Measurements from ENCODE around the gene ADO.
"Not testable (repeated sequence)": the region's sequence is repeated elsewhere in the genome, so short reads cannot be mapped to it uniquely, and the experiment has no call there.

The ADO gene

GRCh38 chr10:62772186-62772974, 32.1 kb upstream of the ADO start:
- H3K4me3 ChIP-seq (ENCODE audit: low read length) = no peak overlapping the region
- H3K9me3 ChIP-seq (ENCODE audit: insufficient read depth, low read depth, low read length) = no peaks in the 10 kb centered on the region
- H3K27ac ChIP-seq (ENCODE audit: low read length) = no peak overlapping the region
- H3K4me1 ChIP-seq (ENCODE audit: insufficient read depth, low read length) = peaks cover 26% of the 10 kb centered on the region; the same call in 1 of the 2 replicates
- H3K9ac ChIP-seq (ENCODE audit: low read depth, low read length) = no peak overlapping the region
- H3K36me3 ChIP-seq (ENCODE audit: insufficient read depth, low read depth, low read length) = no peaks in the 10 kb centered on the region
- H3K27me3 ChIP-seq (ENCODE audit: insufficient read depth, low read length) = no peaks in the 10 kb centered on the region

DNA sequence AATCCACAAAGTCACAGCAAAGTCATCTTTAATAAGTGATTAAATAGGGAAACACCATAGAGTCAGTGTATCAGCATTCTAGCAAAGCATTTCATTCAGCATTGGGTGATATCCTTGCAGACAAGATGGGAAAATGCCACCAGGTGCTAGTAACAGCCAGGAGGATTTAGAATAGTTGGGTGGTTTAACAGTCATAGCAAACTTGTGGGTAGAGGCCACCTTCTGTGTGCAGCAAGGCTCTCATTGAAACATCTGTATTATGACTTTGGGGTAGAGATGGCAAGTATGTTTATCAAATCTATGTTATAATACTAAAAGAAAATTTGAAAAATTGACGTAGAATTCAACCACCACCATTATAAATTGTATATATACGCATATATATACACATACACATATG, 26.4 kb upstream of the ADO start:
- Histone ChIP-seq H3K4me1 (ENCODE audit: insufficient read depth, low read length) (no peaks in the 10 kb centered on the region), H3K27ac (ENCODE audit: low read length) (no peak overlapping the region), H3K27me3 (ENCODE audit: insufficient read depth, low read length) (no peaks in the 10 kb centered on the region), H3K36me3 (ENCODE audit: insufficient read depth, low read depth, low read length) (no peaks in the 10 kb centered on the region), H3K9me3 (ENCODE audit: insufficient read depth, low read depth, low read length) (no peaks in the 10 kb centered on the region), H3K9ac (ENCODE audit: low read depth, low read length) (no peak overlapping the region), H3K4me3 (ENCODE audit: low read length) (no peak overlapping the region)

DNA sequence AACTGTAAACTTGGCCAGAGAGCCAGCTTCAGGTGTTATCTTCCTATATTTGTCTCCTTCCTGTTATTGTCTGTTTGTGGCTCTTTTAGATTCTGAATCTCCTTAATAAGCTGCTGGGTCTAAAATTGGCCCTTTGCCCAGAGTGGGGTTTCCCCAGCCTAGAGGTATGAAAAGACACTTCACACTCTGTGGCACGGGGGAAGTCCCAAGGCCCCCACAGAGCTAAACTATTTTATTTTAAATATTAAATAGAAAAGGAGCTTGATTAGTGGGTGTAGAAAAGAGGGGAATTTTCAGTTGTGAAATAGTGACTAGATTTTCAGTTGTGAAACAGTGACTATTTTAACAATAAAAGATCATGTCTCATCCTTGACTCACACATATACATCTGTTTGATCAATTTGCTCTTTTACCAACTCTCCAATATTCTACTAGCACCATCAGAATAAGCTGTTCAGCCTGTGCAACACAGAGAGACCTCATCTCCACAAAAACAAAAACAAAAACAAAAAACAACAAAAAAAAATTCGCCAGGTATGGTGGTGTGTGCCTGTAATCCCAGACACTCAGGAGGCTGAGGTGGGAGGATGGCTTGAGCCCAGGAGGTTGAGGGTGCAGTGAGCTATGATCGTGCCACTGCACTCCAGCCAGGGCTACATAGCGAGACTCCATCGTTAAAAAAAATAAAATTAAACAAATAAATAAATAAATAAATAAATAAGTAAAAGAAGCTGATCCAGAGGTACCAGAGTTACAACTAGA, 24.9 kb upstream of the ADO start:
- Histone ChIP-seq H3K9ac (ENCODE audit: low read depth, low read length) (no peak overlapping the region), H3K9me3 (ENCODE audit: insufficient read depth, low read depth, low read length) (no peaks in the 10 kb centered on the region), H3K27me3 (ENCODE audit: insufficient read depth, low read length) (no peaks in the 10 kb centered on the region), H3K36me3 (ENCODE audit: insufficient read depth, low read depth, low read length) (no peaks in the 10 kb centered on the region), H3K4me1 (ENCODE audit: insufficient read depth, low read length) (no peaks in the 10 kb centered on the region), H3K4me3 (ENCODE audit: low read length) (no peak overlapping the region), H3K27ac (ENCODE audit: low read length) (no peak overlapping the region)

- not testable (repeated sequence) for H3K9me3 ChIP-seq (ENCODE audit: insufficient read depth, low read depth, low read length); H3K27ac ChIP-seq (ENCODE audit: low read length); H3K27me3 ChIP-seq (ENCODE audit: insufficient read depth, low read length); H3K4me1 ChIP-seq (ENCODE audit: insufficient read depth, low read length); H3K4me3 ChIP-seq (ENCODE audit: low read length); H3K9ac ChIP-seq (ENCODE audit: low read depth, low read length); H3K36me3 ChIP-seq (ENCODE audit: insufficient read depth, low read depth, low read length)
Observed at GRCh38 chr10:62784537-62784936, 20.0 kb upstream of the ADO start.

- H3K4me1 ChIP-seq (ENCODE audit: insufficient read depth, low read length); H3K9ac ChIP-seq (ENCODE audit: low read depth, low read length); H3K9me3 ChIP-seq (ENCODE audit: insufficient read depth, low read depth, low read length); H3K4me3 ChIP-seq (ENCODE audit: low read length); H3K36me3 ChIP-seq (ENCODE audit: insufficient read depth, low read depth, low read length); H3K27ac ChIP-seq (ENCODE audit: low read length); H3K27me3 ChIP-seq (ENCODE audit: insufficient read depth, low read length): not testable (repeated sequence)
Observed at GRCh38 chr10:62788285-62788684, 16.2 kb upstream of the ADO start.

DNA sequence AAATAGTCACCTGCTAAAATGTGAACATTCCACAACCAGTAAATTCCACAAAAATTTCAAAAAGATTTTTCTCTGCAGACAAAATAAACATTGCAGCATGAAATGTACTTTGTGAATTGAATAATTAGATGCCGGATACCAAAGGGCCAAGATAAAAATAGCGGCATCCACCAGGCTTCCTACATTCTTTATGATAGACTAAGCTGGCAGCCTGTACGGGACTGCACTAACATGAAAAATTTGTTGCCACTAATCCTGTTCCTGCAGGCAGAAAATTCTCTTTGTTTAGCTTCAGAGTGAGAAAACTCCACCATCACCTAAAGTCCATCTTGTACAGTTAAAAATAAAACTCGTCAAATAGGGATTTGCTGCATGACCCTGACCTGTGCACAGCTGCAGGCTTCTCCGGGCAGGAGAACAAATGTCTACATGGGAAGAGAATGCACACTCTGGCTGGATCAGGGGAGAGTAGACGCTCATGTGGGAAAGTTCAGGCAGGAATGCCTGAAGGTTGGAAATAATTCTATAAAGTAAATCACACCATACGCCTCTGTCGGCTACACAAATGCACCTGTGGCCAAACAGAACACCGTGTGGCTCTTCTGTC, 15.6 kb upstream of the ADO start:
- Histone ChIP-seq H3K27me3 (ENCODE audit: insufficient read depth, low read length) (no peaks in the 10 kb centered on the region), H3K9me3 (ENCODE audit: insufficient read depth, low read depth, low read length) (no peaks in the 10 kb centered on the region), H3K9ac (ENCODE audit: low read depth, low read length) (no peak overlapping the region), H3K4me3 (ENCODE audit: low read length) (no peak overlapping the region), H3K27ac (ENCODE audit: low read length) (no peak overlapping the region), H3K36me3 (ENCODE audit: insufficient read depth, low read depth, low read length) (no peaks in the 10 kb centered on the region), H3K4me1 (ENCODE audit: insufficient read depth, low read length) (no peaks in the 10 kb centered on the region)

DNA sequence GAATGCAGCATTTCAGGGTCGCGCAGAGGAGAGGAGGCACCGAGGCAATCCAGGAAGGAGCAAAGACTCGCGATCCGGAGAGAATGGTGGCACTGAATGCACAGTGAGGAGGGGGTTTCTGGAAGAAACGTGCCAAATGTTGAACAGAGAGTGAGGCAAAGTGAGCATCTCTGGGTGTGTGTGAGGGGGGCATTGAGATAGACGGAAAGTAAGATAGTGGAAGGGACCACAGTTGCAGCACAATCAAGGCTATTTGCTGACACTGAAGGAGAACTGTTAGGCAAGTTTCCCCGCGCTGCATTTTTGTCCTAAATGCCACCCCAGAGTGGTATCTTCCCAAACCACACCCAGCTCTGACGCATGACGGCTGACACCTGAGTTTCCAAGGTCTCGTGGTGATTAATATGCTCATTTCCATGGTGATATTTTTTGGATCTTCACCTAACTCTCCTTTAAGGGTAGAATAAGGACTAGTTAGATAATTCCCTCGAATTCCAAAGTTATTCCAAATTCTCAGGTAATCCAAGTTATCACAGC, 14.4 kb upstream of the ADO start:
- H3K36me3 ChIP-seq (ENCODE audit: insufficient read depth, low read depth, low read length) = no peaks in the 10 kb centered on the region

GRCh38 chr10:62790571-62790970, 13.9 kb upstream of the ADO start:
- Histone ChIP-seq H3K4me1 (ENCODE audit: insufficient read depth, low read length) (no peaks in the 10 kb centered on the region), H3K27ac (ENCODE audit: low read length) (no peak overlapping the region), H3K36me3 (ENCODE audit: insufficient read depth, low read depth, low read length) (no peaks in the 10 kb centered on the region), H3K27me3 (ENCODE audit: insufficient read depth, low read length) (no peaks in the 10 kb centered on the region), H3K9me3 (ENCODE audit: insufficient read depth, low read depth, low read length) (no peaks in the 10 kb centered on the region), H3K4me3 (ENCODE audit: low read length) (no peak overlapping the region), H3K9ac (ENCODE audit: low read depth, low read length) (no peak overlapping the region)

More for the DNA sequence above, 14.4 kb upstream of the ADO start:
- H3K27ac ChIP-seq (ENCODE audit: low read length) = no peak overlapping the region
- no peak overlapping the region for H3K4me3 ChIP-seq (ENCODE audit: low read length)
- H3K27me3 ChIP-seq (ENCODE audit: insufficient read depth, low read length) = no peaks in the 10 kb centered on the region
- no peaks in the 10 kb centered on the region for H3K9me3 ChIP-seq (ENCODE audit: insufficient read depth, low read depth, low read length)
- no peaks in the 10 kb centered on the region for H3K4me1 ChIP-seq (ENCODE audit: insufficient read depth, low read length)
- H3K9ac ChIP-seq (ENCODE audit: low read depth, low read length) = no peak overlapping the region

- no peaks in the 10 kb centered on the region for H3K9me3 ChIP-seq (ENCODE audit: insufficient read depth, low read depth, low read length)
- H3K27me3 ChIP-seq (ENCODE audit: insufficient read depth, low read length) = no peaks in the 10 kb centered on the region
- no peak overlapping the region for H3K4me3 ChIP-seq (ENCODE audit: low read length)
- H3K27ac ChIP-seq (ENCODE audit: low read length) = no peak overlapping the region
- no peaks in the 10 kb centered on the region for H3K4me1 ChIP-seq (ENCODE audit: insufficient read depth, low read length)
- H3K36me3 ChIP-seq (ENCODE audit: insufficient read depth, low read depth, low read length) = no peaks in the 10 kb centered on the region
- H3K9ac ChIP-seq (ENCODE audit: low read depth, low read length) = no peak overlapping the region
Observed at GRCh38 chr10:62792261-62792660, 12.3 kb upstream of the ADO start.

DNA sequence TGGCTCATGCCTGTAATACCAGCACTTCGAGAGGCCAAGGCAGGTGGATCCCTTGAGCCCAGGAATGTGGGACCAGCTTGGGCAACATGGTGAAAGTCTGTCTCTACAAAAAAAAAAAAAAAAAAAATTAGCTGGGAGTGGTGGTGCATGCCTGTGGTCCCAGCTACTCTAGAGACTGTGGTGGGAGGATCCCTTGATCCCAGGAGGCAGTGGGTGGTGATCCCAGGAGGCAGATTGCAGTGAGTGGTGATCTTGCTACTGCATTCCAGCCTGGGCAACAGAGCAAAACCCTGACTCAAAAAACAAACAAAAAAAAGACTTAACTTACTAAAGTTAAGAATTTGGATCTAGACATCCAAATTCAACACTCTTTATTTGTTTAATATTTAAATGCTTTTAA, 10.2 kb upstream of the ADO start:
- no peaks in the 10 kb centered on the region for H3K36me3 ChIP-seq (ENCODE audit: insufficient read depth, low read depth, low read length)
- H3K9ac ChIP-seq (ENCODE audit: low read depth, low read length) = no peak overlapping the region
- no peak overlapping the region for H3K27ac ChIP-seq (ENCODE audit: low read length)
- H3K27me3 ChIP-seq (ENCODE audit: insufficient read depth, low read length) = no peaks in the 10 kb centered on the region
- no peaks in the 10 kb centered on the region for H3K4me1 ChIP-seq (ENCODE audit: insufficient read depth, low read length)
- H3K4me3 ChIP-seq (ENCODE audit: low read length) = no peak overlapping the region
- H3K9me3 ChIP-seq (ENCODE audit: insufficient read depth, low read depth, low read length) = no peaks in the 10 kb centered on the region

DNA sequence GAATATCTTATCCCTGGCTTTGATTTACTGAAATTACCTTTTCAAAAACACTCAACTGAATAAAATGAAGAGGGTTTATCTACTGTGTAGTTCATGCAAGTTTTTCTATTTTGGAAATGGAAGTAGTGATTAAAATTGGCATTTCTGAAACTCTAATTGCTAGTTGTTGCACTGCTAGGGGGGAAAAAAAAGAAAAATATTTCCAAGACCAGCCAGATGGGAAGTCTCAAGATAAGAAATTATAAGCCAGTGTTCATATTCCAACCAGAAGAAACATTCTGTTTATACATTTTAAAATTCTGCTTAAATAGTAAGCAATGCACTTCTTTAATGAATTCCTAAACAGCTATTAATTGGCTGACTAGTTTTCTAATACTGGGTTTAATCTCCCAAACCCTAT, 9.4 kb upstream of the ADO start:
- Histone ChIP-seq H3K4me3 (ENCODE audit: low read length) (no peak overlapping the region), H3K9ac (ENCODE audit: low read depth, low read length) (no peak overlapping the region), H3K36me3 (ENCODE audit: insufficient read depth, low read depth, low read length) (no peaks in the 10 kb centered on the region)

GRCh38 chr10:62795762-62796161, 8.8 kb upstream of the ADO start:
- H3K4me3 ChIP-seq (ENCODE audit: low read length) = no peak overlapping the region
- H3K9me3 ChIP-seq (ENCODE audit: insufficient read depth, low read depth, low read length) = no peaks in the 10 kb centered on the region
- H3K27ac ChIP-seq (ENCODE audit: low read length) = no peak overlapping the region
- no peaks in the 10 kb centered on the region for H3K36me3 ChIP-seq (ENCODE audit: insufficient read depth, low read depth, low read length)
- H3K27me3 ChIP-seq (ENCODE audit: insufficient read depth, low read length) = no peaks in the 10 kb centered on the region
- no peak overlapping the region for H3K9ac ChIP-seq (ENCODE audit: low read depth, low read length)
- no peaks in the 10 kb centered on the region for H3K4me1 ChIP-seq (ENCODE audit: insufficient read depth, low read length)

More for the DNA sequence above, 9.4 kb upstream of the ADO start:
- Histone ChIP-seq H3K27me3 (ENCODE audit: insufficient read depth, low read length) (no peaks in the 10 kb centered on the region), H3K27ac (ENCODE audit: low read length) (no peak overlapping the region), H3K9me3 (ENCODE audit: insufficient read depth, low read depth, low read length) (no peaks in the 10 kb centered on the region), H3K4me1 (ENCODE audit: insufficient read depth, low read length) (no peaks in the 10 kb centered on the region)
